Measurements from ENCODE around the gene DHCR24.

DNA sequence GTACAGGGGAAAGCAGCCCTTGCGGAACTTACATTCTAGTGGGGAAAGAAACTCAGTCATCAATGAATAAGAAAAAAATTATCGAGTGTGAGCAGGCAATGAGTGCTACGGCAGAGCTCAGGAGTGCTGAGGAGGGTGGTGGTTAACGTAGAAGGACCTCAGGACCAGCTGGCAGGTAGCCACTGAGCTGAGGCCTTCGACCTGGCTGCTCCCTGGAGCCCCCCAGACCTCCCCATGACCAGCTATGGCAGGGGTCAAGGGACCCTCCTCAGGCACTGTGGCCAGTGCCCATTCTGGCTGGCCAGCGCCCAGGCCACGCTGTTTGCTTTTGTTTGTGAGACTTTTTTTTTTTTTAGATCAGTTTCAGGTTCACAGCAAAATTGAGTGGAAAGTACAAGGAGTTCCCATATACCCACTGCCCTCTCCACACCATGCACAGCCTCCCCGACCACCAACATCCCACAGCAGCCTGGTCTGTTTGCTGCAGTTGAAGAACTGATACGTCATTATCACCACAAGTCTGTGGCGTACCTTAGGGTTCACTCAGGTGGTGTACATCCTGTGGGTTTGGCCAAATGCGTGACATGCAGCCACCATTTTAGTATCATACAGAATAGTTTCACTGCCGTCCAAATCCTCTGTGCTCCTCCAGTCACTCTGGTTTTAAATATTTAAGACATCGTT lies 74.1 kb downstream of the DHCR24 start:
- TF ChIP-seq POLR2AphosphoS5 (IDR thresholded peaks at IDR 0.05; ENCODE audit: low read depth, low read length) (no peak), TAF1 (IDR thresholded peaks at IDR 0.05; ENCODE audit: borderline replicate concordance, insufficient read depth, low read length) (no peak)

Data from PFSK-1 (cell line).